Psoas muscle (tissue), 8 donors: ENCODE results near the gene VPS50. TPM values are rescaled to one million over a fixed set of nuclear protein-coding genes. Genes with fewer than 3 reads are reported as not detected.

ENCODE experiments used
- ATAC-seq, 4 donors: fragments of 200-7000 bp; cut with Tn5 transposase; one replicate each; pipeline ENCODE4 v1.9.1; 2020; ENCODE audit warnings: moderate library complexity in 3 of 4, mild to moderate bottlenecking in 2 of 4
- DNase-seq, 2 donors: peaks; one replicate each; pipeline ENCODE4 v3.0.0-alpha.2; 2020
- H3K27ac ChIP-seq: fragments of 200-600 bp; one replicate; pipeline ENCODE4 v1.8.0; 2022
- H3K27me3 ChIP-seq, 3 donors: fragments of 200-600 bp in 1 of 3; one replicate each; pipeline versions ENCODE4 v1.6.1 to v1.8.0; 2013 to 2022; ENCODE audit warnings: low read length in 2 of 3, mild to moderate bottlenecking in 2 of 3, moderate library complexity in 1 of 3; ENCODE audit not compliant: insufficient read depth in 3 of 3
- H3K36me3 ChIP-seq, 2 donors: fragments of 200-600 bp in 1 of 2; one replicate each; pipeline versions ENCODE4 v1.6.1 to v1.8.0; 2013 to 2022; ENCODE audit warnings: low read depth in 1 of 2, mild to moderate bottlenecking in 1 of 2, moderate library complexity in 1 of 2; ENCODE audit not compliant: insufficient read depth in 1 of 2
- H3K4me1 ChIP-seq: fragments of 200-600 bp; one replicate; pipeline ENCODE4 v1.8.0; 2022
- H3K4me3 ChIP-seq: fragments of 200-600 bp; one replicate; pipeline ENCODE4 v1.8.0; 2022; ENCODE audit warnings: mild to moderate bottlenecking
- H3K9me3 ChIP-seq: fragments of 200-600 bp; one replicate; pipeline ENCODE4 v1.8.0; 2022
- CTCF ChIP-seq: fragments of 200-600 bp; IDR thresholded peaks from one replicate; pipeline ENCODE4 v1.8.0; 2022; ENCODE audit warnings: antibody characterized with exemption
- WGBS, 3 donors: extraction: QIAGEN DNeasy Blood & Tissue Kit; methylation state at CpG; one replicate each; pipeline versions ENCODE4 v1.1.6 to v1.1.7; 2013; 5-methylcytosine and 5-hydroxymethylcytosine counted together
- intact Hi-C, 2 donors: fragments of 100-400 bp; cut with DNase I; formaldehyde crosslinking; loops; one replicate each; pipeline versions ENCODE4 v1.11.0 to v1.14.2; 2022
- polyA plus RNA-seq, 3 donors: library from polyadenylated mRNA; stranded (reverse); fragments of 200-250 nt; gene quantifications; one replicate each; pipeline ENCODE4 v1.2.3, GENCODE V29; 2013
- total RNA-seq, 4 donors: library from RNA; stranded (reverse); fragmentation: NEBNext Ultra II Directional in 2 of 4; extraction: Animal tissue kit (Norgen Biotek cat#: 25700) in 2 of 4; gene quantifications; one replicate each; pipeline versions ENCODE4 v1.2.1 to v1.2.4, GENCODE V29; 2021 to 2023
- donor health status: healthy with polysubstance abuse.
- donor health status: DM: no; HTN: no; CAD: no; lungs with moderate emphysema.
- donor health status: Bipolar disorder and iron deficiency.
- donor health status: healthy.
- donor health status: DM: yes; HTN: yes; CAD: no.
- donor health status: DM: no; HTN: no; CAD: no.
- donor health status: DM: no; HTN: no; CAD: no.
- donor health status: DM: yes; HTN: yes; CAD: no.

The VPS50 gene
- total and polyA plus RNA-seq, 7 donors, result 6.2 to 22.4 (median 17.6) TPM

GRCh38 chr7:93409324-93409723 lies 177.2 kb downstream of the VPS50 start:
- ATAC-seq (no peak), DNase-seq (no peak)

More at GRCh38 chr7:93409324-93409723, 177.2 kb downstream of the VPS50 start:
- H3K27ac ChIP-seq, result no peak overlapping the region
- H3K36me3 ChIP-seq, result no peaks in the 10 kb centered on the region
- intact Hi-C loops, result no loop called here
- no peaks in the 10 kb centered on the region for H3K27me3 ChIP-seq
- H3K4me1 ChIP-seq, result no peaks in the 10 kb centered on the region
- H3K4me3 ChIP-seq, result no peak overlapping the region
- peaks cover 9% of the 10 kb centered on the region for H3K9me3 ChIP-seq
- no peak for TF ChIP-seq CTCF
- 67 to 71% (median 70%) methylated on average over 3 of the region's 3 CpGs for WGBS, 3 donors

Other genes starting within 250 kb of the VPS50 start
- gene SAMD9, start 114.4 kb upstream of the VPS50 start, total RNA-seq, result 1 to 10 TPM in 3 of 4 donors, under 1 TPM in 1; 0.84 to 2.3 (median 1.7) TPM
- under 1 TPM; 0.53 to 0.93 (median 0.59) TPM for gene SAMD9, start 114.4 kb upstream of the VPS50 start, polyA plus RNA-seq
- 1 to 10 TPM; 1.9 to 3.6 (median 2.9) TPM for gene SAMD9L, start 84.0 kb upstream of the VPS50 start, total RNA-seq
- 1 to 10 TPM in 2 of 3 donors, under 1 TPM in 1; 0.76 to 1.9 (median 1.5) TPM for gene SAMD9L, start 84.0 kb upstream of the VPS50 start, polyA plus RNA-seq
- not detected for gene HEPACAM2, start 5.9 kb upstream of the VPS50 start, total RNA-seq
- gene HEPACAM2, start 5.9 kb upstream of the VPS50 start, polyA plus RNA-seq, result under 1 TPM in 1 of 3 donors, not detected in 2; 0.01 TPM